OCI-LY3 (cell line): Measurements from ENCODE around the gene RASA2.

Source experiments
- H2AFZ ChIP-seq: fragments of 200-600, 300-600 bp; shearing (Covaris generic); 2 replicates; pipeline ENCODE4 v1.6.0; 2014; ENCODE audit warnings: antibody characterized with exemption, low read depth, low read length
- H3K27ac ChIP-seq: fragments of 200-600, 300-600 bp; sonication (generic); 2 replicates; pipeline ENCODE4 v1.5.1; 2014; ENCODE audit warnings: mild to moderate bottlenecking, low read length, moderate library complexity, mixed read lengths
- H3K27me3 ChIP-seq: fragments of 200-600, 300-600 bp; sonication (generic); 2 replicates; pipeline ENCODE4 v1.6.1; 2014; ENCODE audit warnings: low read depth, low read length, mixed read lengths
- H3K36me3 ChIP-seq: fragments of 200-600, 300-600 bp; sonication (generic); replicated peaks from 2 replicates; pipeline ENCODE3; 2014; ENCODE audit warnings: low read depth, low read length, mixed read lengths
- H3K4me1 ChIP-seq: fragments of 300-600, 200-600 bp; sonication (generic); 2 replicates; pipeline ENCODE4 v1.6.1; 2014; ENCODE audit warnings: low read length, mixed read lengths
- H3K4me2 ChIP-seq: fragments of 200-600, 300-600 bp; sonication (generic); 2 replicates; pipeline ENCODE4 v1.6.1; 2014; ENCODE audit warnings: low read length, mixed read lengths
- H3K4me3 ChIP-seq: fragments of 300-600, 200-600 bp; sonication (generic); 2 replicates; pipeline ENCODE4 v1.5.1; 2014; ENCODE audit warnings: antibody characterized with exemption, mild to moderate bottlenecking, low read length, moderate library complexity
- H3K79me2 ChIP-seq: fragments of 300-600, 200-600 bp; shearing (Covaris generic); 2 replicates; pipeline ENCODE4 v1.6.1; 2014; ENCODE audit warnings: mild to moderate bottlenecking, low read length, mixed read lengths
- H3K9ac ChIP-seq: fragments of 300-600, 200-600 bp; shearing (Covaris generic); 2 replicates; pipeline ENCODE4 v1.6.0; 2014; ENCODE audit warnings: mild to moderate bottlenecking, low read length, moderate library complexity
- H3K9me3 ChIP-seq: fragments of 200-600, 300-600 bp; shearing (Covaris generic); 2 replicates; pipeline ENCODE4 v1.6.1; 2014; ENCODE audit warnings: low read length, mixed read lengths; ENCODE audit not compliant: insufficient read depth
- H4K20me1 ChIP-seq: fragments of 200-600, 300-600 bp; sonication (generic); 2 replicates; pipeline ENCODE4 v1.6.1; 2016; ENCODE audit warnings: low read length, mixed read lengths; ENCODE audit not compliant: insufficient read depth
- CTCF ChIP-seq: fragments of 200-600, 300-600 bp; sonication (generic); IDR thresholded peaks from 2 replicates; pipeline ENCODE4 v1.5.1; 2014; ENCODE audit warnings: antibody characterized with exemption, low read length, low read depth
- EZH2phosphoT487 ChIP-seq: fragments of 200-600 bp; shearing (Covaris generic); IDR thresholded peaks from 2 replicates; pipeline ENCODE4 v1.6.1; 2018; ENCODE audit warnings: antibody characterized with exemption, mixed run types, low read depth

The RASA2 gene

GRCh38 chr3:141442446-141442845, 44.4 kb upstream of the RASA2 start:
- Histone ChIP-seq H4K20me1 (no peaks in the 10 kb centered on the region), H3K4me3 (no peak overlapping the region), H3K27me3 (no peaks in the 10 kb centered on the region), H3K9me3 (no peaks in the 10 kb centered on the region), H3K27ac (no peak overlapping the region), H3K36me3 (no peaks in the 10 kb centered on the region), H3K4me1 (peaks cover 8% of the 10 kb centered on the region), H2AFZ (no peak overlapping the region), H3K9ac (no peak overlapping the region), H3K79me2 (no peaks in the 10 kb centered on the region), H3K4me2 (no peak overlapping the region)
- TF ChIP-seq EZH2phosphoT487: no peak
- no peak for TF ChIP-seq CTCF

- Histone ChIP-seq H3K36me3 (no peaks in the 10 kb centered on the region), H3K79me2 (no peaks in the 10 kb centered on the region), H4K20me1 (no peaks in the 10 kb centered on the region), H3K27ac (no peak overlapping the region), H3K4me1 (peaks cover 8% of the 10 kb centered on the region), H3K4me3 (no peak overlapping the region), H2AFZ (no peak overlapping the region), H3K9ac (no peak overlapping the region), H3K4me2 (no peak overlapping the region), H3K9me3 (no peaks in the 10 kb centered on the region), H3K27me3 (no peaks in the 10 kb centered on the region)
- TF ChIP-seq CTCF (no peak), EZH2phosphoT487 (no peak)
These were observed 43.9 kb upstream of the RASA2 start for GRCh38 chr3:141442914-141443313.

- H3K27me3 ChIP-seq: no peaks in the 10 kb centered on the region
- no peak overlapping the region for H2AFZ ChIP-seq
- H3K9me3 ChIP-seq: no peaks in the 10 kb centered on the region
- H3K9ac ChIP-seq: no peak overlapping the region
- H3K4me1 ChIP-seq: peaks cover 8% of the 10 kb centered on the region
- no peak overlapping the region for H3K27ac ChIP-seq
- no peak overlapping the region for H3K4me3 ChIP-seq
- H4K20me1 ChIP-seq: no peaks in the 10 kb centered on the region
- TF ChIP-seq CTCF (no peak), EZH2phosphoT487 (no peak)
- no peaks in the 10 kb centered on the region for H3K79me2 ChIP-seq
- no peak overlapping the region for H3K4me2 ChIP-seq
- no peaks in the 10 kb centered on the region for H3K36me3 ChIP-seq
These were observed 42.1 kb upstream of the RASA2 start for GRCh38 chr3:141444586-141445285.

GRCh38 chr3:141445990-141446389, 40.8 kb upstream of the RASA2 start:
- H3K4me2 ChIP-seq: no peak overlapping the region
- no peak for TF ChIP-seq EZH2phosphoT487
- TF ChIP-seq CTCF: no peak

More at GRCh38 chr3:141445990-141446389, 40.8 kb upstream of the RASA2 start:
- Histone ChIP-seq H2AFZ (no peak overlapping the region), H3K27ac (no peak overlapping the region), H3K9ac (no peak overlapping the region), H3K4me3 (no peak overlapping the region), H3K9me3 (no peaks in the 10 kb centered on the region), H3K36me3 (no peaks in the 10 kb centered on the region), H3K79me2 (no peaks in the 10 kb centered on the region), H3K4me1 (peaks cover 7% of the 10 kb centered on the region), H3K27me3 (no peaks in the 10 kb centered on the region), H4K20me1 (no peaks in the 10 kb centered on the region)
